HCT116 (cell line): ENCODE data around the gene CYSRT1.

Experiments
- EZH2phosphoT487 ChIP-seq: fragments of 200-600 bp; IDR thresholded peaks from 2 replicates; pipeline ENCODE4 v1.6.1; 2018; ENCODE audit warnings: antibody characterized with exemption, borderline replicate concordance
- FOSL1 ChIP-seq: IDR thresholded peaks from 2 replicates; pipeline ENCODE4 v1.6.1; 2012; ENCODE audit warnings: low read depth
- JUND ChIP-seq: IDR thresholded peaks from 2 replicates; pipeline ENCODE4 v1.6.1; 2012
- POLR2A ChIP-seq: IDR thresholded peaks from 2 replicates; pipeline ENCODE4 v1.7.0; 2011; ENCODE audit warnings: borderline replicate concordance; ENCODE audit not compliant: insufficient read depth, insufficient read length; ENCODE audit errors: extremely low read depth
- RAD21 ChIP-seq: IDR thresholded peaks from 2 replicates; pipeline ENCODE4 v1.6.1; 2012; ENCODE audit warnings: low read depth, mild to moderate bottlenecking
- REST ChIP-seq: IDR thresholded peaks from 2 replicates; pipeline ENCODE4 v1.6.1; 2012; ENCODE audit warnings: low read depth
- SP1 ChIP-seq: IDR thresholded peaks from 2 replicates; pipeline ENCODE4 v1.6.1; 2012; ENCODE audit warnings: low read depth
- YY1 ChIP-seq: IDR thresholded peaks from 2 replicates; pipeline ENCODE4 v1.6.1; 2011; ENCODE audit warnings: low read length, low read depth, moderate library complexity, mild to moderate bottlenecking; ENCODE audit not compliant: insufficient replicate concordance; ENCODE audit errors: extremely low read depth
- ZFX ChIP-seq: fragments of 450-650 bp; IDR thresholded peaks from 2 replicates; pipeline ENCODE4 v1.6.1; 2017
- TF ChIP-seq, protein P1 (sequence below), 3 experiments: fragments of 200-600 bp in 1 of 3; sonication (generic) in 1 of 3; IDR thresholded peaks in 2 of 3; conservative IDR thresholded peaks in 1 of 3; 2 replicates each; pipeline ENCODE4 v1.5.1; 2012 to 2017; ENCODE audit warnings: low read depth in 2 of 3, low read length in 2 of 3, antibody characterized with exemption in 1 of 3, borderline replicate concordance in 1 of 3, control low read depth in 1 of 3, mild to moderate bottlenecking in 1 of 3, mixed read lengths in 1 of 3, mixed run types in 1 of 3, moderate library complexity in 1 of 3; ENCODE audit not compliant: insufficient read depth in 1 of 3
- TF ChIP-seq, protein P2 (sequence below): IDR thresholded peaks from 2 replicates; pipeline ENCODE4 v1.6.1; 2012

- TF ChIP-seq EZH2phosphoT487 = no peak
- no peak for TF ChIP-seq JUND
- TF ChIP-seq POLR2A = no peak
- TF ChIP-seq, protein P1, sequence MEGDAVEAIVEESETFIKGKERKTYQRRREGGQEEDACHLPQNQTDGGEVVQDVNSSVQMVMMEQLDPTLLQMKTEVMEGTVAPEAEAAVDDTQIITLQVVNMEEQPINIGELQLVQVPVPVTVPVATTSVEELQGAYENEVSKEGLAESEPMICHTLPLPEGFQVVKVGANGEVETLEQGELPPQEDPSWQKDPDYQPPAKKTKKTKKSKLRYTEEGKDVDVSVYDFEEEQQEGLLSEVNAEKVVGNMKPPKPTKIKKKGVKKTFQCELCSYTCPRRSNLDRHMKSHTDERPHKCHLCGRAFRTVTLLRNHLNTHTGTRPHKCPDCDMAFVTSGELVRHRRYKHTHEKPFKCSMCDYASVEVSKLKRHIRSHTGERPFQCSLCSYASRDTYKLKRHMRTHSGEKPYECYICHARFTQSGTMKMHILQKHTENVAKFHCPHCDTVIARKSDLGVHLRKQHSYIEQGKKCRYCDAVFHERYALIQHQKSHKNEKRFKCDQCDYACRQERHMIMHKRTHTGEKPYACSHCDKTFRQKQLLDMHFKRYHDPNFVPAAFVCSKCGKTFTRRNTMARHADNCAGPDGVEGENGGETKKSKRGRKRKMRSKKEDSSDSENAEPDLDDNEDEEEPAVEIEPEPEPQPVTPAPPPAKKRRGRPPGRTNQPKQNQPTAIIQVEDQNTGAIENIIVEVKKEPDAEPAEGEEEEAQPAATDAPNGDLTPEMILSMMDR (IDR thresholded peaks at IDR 0.05 in 2 of 3, conservative IDR thresholded peaks at IDR 0.05 in 1 of 3; ENCODE audit: borderline replicate concordance in 1 of 3, insufficient read depth in 1 of 3, low read depth in 2 of 3, low read length in 2 of 3) = no peak
- TF ChIP-seq ZFX = no peak
- TF ChIP-seq FOSL1 = no peak
- TF ChIP-seq REST = no peak
- TF ChIP-seq, protein P2, sequence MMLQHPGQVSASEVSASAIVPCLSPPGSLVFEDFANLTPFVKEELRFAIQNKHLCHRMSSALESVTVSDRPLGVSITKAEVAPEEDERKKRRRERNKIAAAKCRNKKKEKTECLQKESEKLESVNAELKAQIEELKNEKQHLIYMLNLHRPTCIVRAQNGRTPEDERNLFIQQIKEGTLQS = no peak
- TF ChIP-seq SP1 = no peak
- no peak for TF ChIP-seq RAD21
- no peak for TF ChIP-seq YY1
Observed at GRCh38 chr9:137221506-137222111, 3.4 kb upstream of the CYSRT1 start.
